ENCODE data around the gene PLEKHM1. TPM values are rescaled to one million over a fixed set of nuclear protein-coding genes. Genes with fewer than 3 reads are reported as not detected.
"Not testable (repeated sequence)": the region's sequence is repeated elsewhere in the genome, so short reads cannot be mapped to it uniquely, and the experiment has no call there.

Gene PLEKHM1
- total and polyA plus RNA-seq, 2 donors = 14.2 to 21.8 TPM

DNA sequence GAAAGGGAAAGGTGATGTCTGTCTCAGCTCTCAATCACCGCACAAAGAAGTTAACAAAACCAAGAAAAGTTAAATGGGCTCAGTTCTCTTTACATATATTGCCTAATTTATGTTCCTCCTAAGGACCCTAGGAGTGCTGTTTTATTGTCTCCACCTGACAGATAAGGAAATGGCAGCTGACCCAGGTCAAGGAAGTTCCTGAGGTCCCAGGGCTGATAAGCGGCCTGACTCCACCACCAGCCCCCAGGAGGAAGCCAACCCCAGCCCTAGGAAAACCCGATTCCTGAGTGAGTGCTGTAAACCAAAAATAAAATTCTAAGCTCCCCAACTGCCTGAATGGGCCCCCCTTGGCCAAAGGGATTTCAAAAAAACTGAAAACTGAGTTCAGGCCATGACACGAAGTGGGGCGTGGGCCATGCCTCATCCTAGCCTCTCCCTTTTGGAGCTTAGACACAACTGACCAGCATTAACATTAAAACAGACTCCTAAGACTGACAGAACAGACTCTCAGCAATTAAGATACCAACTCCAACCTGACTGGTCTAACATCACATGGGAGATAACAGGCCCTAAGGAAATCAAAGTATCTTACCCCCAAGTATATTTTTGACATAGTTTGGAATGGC, 6.8 kb downstream of the PLEKHM1 start:
- H3K4me3 ChIP-seq (ENCODE audit: low read depth, low read length); DNase-seq (ENCODE audit: extremely low spot score); H3K36me3 ChIP-seq (ENCODE audit: insufficient read depth); H3K4me1 ChIP-seq (ENCODE audit: insufficient read depth); H3K27ac ChIP-seq (ENCODE audit: low read depth): not testable (repeated sequence)
- WGBS = 72% methylated on average over 5 of the region's 5 CpGs

DNA sequence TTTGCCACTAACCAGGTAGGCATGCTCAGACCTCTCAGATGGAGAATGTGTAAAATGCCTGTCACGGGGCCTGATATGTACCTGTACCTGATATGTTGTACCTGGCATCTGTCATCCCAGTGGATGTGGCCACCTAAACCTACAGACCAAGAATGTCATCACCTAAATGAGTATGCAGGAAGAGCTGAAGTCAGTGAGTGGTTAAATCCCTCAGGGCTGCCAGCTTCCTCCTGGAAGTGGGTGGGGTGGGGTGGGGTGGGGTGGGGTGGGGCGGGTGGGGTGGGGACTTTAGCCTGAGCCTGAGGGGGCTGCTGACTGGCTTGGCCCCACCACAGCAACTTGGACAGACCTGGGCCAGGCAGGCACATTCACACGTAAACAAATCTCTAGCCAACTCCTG, 7.3 kb downstream of the PLEKHM1 start:
- H3K4me1 ChIP-seq (ENCODE audit: insufficient read depth); H3K4me3 ChIP-seq (ENCODE audit: low read depth, low read length); H3K36me3 ChIP-seq (ENCODE audit: insufficient read depth); DNase-seq (ENCODE audit: extremely low spot score); H3K27ac ChIP-seq (ENCODE audit: low read depth): not testable (repeated sequence)
- WGBS = 76% methylated on average over 3 of the region's 3 CpGs

DNA sequence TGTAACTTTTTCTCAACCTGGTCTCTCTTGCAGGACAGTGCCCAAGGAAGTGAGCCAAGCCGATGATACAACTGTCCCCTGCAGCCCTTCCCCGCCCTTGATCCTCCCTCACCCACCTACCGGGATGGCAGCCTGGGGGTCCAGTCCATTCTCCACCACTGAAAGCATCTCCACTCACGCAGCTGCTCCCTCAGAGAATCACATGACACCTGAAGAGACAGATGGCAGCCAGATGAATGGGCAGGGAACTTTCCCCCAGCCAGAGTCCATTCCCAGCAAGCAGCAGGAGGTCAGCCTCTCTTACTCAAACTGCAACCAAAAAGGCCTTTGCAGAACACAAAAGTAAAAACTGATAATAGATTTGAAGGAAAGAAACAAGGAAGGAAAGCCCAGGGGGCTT, 8.2 kb downstream of the PLEKHM1 start:
- not testable (repeated sequence) for H3K4me3 ChIP-seq (ENCODE audit: low read depth, low read length); H3K36me3 ChIP-seq (ENCODE audit: insufficient read depth); DNase-seq (ENCODE audit: extremely low spot score); H3K27ac ChIP-seq (ENCODE audit: low read depth); H3K4me1 ChIP-seq (ENCODE audit: insufficient read depth)
- 93% methylated on average over 4 of the region's 4 CpGs for WGBS

DNA sequence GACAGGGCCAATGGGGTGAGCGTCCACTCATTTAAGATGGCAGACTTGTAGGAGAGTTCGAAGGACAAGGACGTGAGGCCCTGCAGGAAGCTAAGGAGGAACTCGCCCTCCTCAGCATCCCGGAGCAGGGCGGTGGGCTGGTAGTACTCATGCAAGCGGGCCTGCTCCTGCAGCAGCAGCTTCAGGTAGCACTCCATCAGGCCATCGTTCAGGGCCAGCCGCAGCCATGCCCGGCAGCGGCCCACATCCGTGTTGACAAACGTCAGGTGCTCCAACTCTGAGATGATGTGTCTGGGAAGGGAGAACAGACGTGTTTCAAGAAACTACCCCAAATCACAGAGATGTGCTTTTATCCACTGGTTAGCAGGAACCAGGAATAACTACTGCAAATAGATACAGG, 15.1 kb downstream of the PLEKHM1 start:
- WGBS = 97% methylated on average over 14 of the region's 14 CpGs
- not testable (repeated sequence) for H3K36me3 ChIP-seq (ENCODE audit: insufficient read depth); H3K27ac ChIP-seq (ENCODE audit: low read depth); H3K4me3 ChIP-seq (ENCODE audit: low read depth, low read length); H3K4me1 ChIP-seq (ENCODE audit: insufficient read depth); DNase-seq (ENCODE audit: extremely low spot score)

DNA sequence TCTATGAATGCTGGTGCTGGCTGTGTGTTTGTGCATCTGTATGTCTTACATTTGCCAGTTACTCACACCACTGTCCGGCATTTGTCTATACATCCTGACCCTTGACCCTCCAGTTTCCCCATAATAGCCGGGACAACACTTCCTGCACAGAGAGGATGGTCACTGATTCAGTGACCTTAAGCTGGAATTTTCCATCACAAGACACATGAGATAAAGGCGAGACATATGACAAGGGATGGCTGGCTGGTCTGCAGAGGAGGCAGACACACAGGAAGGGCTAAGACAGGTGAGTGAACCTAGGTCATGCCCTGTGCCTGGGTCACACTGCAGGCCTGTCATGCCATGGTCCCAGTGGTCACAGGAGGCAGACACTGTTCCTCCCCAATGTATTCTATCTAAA, 18.3 kb downstream of the PLEKHM1 start:
- not testable (repeated sequence) for H3K27ac ChIP-seq (ENCODE audit: low read depth); H3K4me1 ChIP-seq (ENCODE audit: insufficient read depth); DNase-seq (ENCODE audit: extremely low spot score); H3K36me3 ChIP-seq (ENCODE audit: insufficient read depth); H3K4me3 ChIP-seq (ENCODE audit: low read depth, low read length)
- 67% methylated on average over 3 of the region's 3 CpGs for WGBS

DNA sequence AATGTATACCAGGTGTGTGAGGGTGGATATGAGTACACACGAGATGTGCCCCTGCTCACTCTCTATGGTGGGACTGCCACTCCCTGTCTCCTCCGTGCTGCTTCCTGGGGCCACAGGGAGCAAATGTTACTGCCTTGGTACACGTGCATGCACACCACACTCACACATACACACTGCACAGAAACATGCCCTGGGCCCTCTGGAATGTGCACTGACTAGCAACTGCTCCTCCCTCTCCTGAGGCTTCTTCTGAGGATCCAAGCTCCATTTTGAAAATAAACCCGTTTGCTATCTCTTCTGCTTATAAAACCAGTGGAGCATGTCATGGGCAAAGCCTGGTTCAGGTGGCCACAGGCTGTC, 21.3 kb downstream of the PLEKHM1 start:
- not testable (repeated sequence) for H3K4me3 ChIP-seq (ENCODE audit: low read depth, low read length); H3K27ac ChIP-seq (ENCODE audit: low read depth); DNase-seq (ENCODE audit: extremely low spot score); H3K4me1 ChIP-seq (ENCODE audit: insufficient read depth); H3K36me3 ChIP-seq (ENCODE audit: insufficient read depth)
- WGBS = 71% methylated on average over 4 of the region's 4 CpGs

DNA sequence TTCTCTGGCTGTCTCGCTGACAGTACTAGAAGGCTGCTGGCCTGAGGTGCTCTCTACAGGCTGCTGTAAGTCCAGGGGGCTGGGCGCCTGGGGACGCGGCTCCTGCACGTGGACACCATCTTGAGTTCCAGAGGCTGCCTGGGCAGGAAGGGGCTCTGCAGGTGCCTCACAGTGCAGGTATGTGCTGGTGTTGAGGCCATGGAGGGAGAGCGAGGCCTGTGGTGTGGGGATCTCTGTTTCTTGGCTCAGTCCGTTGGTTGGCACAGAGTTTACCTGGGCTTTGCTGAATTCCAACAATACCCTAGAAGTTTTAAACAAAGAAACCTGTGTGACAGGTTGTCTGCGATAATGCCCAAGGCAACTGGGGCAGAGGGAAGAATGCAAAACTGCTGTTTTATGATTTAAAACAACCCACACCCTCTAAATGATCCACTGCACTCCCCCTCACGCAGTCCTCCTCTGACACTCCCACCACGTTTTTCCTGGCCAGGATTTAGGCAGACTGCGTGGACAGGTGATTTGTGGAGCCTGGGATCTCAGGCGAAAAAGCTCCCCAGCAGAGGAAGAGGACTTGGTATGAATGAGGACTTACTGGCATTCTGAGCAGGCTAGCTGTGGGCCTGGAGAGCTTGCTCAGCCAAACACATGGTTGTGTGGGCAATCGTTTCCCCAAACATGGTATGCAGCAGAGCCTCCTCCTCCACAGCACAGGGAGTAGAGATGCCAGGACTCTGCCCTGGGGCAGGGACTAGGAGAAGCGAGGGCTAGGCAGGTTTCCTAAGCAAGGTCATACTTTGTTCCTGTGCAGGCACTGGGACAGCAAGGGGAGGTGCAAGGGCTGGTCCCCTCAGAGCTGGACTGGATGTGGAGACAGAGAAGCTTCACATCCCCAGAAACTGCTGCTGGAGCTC, 22.0 kb downstream of the PLEKHM1 start:
- H3K27ac ChIP-seq (ENCODE audit: low read depth) = peak overlapping the region; percentile 23
- not testable (repeated sequence) for H3K4me1 ChIP-seq (ENCODE audit: insufficient read depth); H3K4me3 ChIP-seq (ENCODE audit: low read depth, low read length); DNase-seq (ENCODE audit: extremely low spot score); H3K36me3 ChIP-seq (ENCODE audit: insufficient read depth)
- WGBS = 89% methylated on average over 13 of the region's 14 CpGs

DNA sequence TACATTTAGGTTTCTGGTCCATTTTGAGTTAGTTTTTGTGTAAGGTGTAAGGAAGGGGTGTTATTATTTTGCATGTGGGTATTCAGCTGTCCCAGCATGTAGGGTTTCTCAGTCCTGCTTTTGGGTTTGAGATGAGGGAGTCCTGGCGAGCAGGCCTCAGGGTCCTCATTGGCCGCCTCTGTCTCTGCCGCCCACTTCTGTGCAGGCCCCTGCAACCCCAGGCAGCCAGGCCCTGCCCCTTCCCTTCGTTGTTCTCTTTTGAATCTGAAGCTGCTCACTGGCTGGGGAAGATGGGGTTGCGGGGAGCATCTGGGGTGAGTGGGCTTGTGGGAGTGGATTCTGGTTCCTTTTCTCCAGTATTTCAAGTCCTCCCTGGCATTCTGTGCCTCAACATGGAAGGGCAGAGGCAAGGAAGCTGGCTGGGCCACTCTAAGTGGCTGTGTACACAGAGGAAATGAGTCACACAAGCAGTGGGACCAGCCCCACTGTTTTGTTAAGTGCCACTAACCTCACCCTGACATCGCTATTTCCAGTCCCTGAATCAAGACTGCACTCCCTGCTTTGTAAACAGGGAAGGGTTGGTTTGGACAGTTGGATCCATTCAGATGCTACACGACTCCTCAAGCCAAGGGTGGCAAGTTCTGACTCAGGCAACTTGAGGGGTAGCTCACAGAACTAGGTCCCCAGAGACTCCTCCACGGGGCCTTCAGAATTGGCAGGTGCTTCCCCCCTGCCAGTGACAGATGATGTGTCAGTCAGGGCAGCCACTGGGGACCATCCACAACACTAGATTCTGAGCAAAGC, 28.8 kb downstream of the PLEKHM1 start:
- H3K36me3 ChIP-seq (ENCODE audit: insufficient read depth); H3K4me1 ChIP-seq (ENCODE audit: insufficient read depth); DNase-seq (ENCODE audit: extremely low spot score); H3K4me3 ChIP-seq (ENCODE audit: low read depth, low read length); H3K27ac ChIP-seq (ENCODE audit: low read depth): not testable (repeated sequence)
- 72% methylated on average over 7 of the region's 8 CpGs for WGBS

DNA sequence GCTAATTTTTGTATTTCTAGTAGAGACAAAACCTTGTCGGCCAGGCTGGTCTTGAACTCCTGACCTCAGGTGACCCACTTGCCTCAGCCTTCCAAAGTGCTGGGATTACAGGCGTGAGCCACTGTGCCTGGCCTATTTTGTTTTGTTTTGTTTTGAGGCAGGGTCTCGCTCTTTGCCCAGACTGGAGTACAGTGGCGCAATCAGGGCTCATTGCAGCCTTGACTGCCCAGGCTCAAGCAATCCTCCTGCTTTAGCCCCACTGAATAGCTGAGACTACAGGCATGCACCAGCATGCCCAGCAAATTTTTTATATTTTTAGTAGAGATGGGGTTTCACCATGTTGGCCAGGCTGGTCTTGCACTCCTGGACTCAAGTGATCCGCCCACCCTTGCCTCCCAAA, 30.1 kb downstream of the PLEKHM1 start:
- not testable (repeated sequence) for H3K4me1 ChIP-seq (ENCODE audit: insufficient read depth); H3K4me3 ChIP-seq (ENCODE audit: low read depth, low read length); H3K27ac ChIP-seq (ENCODE audit: low read depth); DNase-seq (ENCODE audit: extremely low spot score); H3K36me3 ChIP-seq (ENCODE audit: insufficient read depth)
- 94% methylated on average over 5 of the region's 5 CpGs for WGBS

DNA sequence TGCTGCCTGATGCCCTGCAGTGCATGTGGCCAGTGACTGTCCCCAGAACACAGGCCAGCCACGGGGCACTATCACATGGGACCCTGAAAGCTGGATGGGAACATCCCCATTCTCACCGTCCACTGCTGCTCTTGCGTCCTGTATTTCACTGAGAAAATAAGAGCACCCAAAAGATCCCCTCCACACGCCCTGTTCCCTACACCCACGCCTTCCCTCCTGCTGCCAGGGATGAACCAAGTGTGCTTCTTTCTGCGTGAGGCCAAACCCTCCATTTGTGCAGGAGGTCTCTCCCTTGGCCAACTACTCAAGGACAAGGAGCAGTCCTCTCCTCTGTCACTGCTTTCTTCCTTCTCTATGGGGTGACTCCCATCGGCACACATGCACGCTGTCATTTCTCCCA, 36.2 kb downstream of the PLEKHM1 start:
- not testable (repeated sequence) for H3K4me1 ChIP-seq (ENCODE audit: insufficient read depth); H3K4me3 ChIP-seq (ENCODE audit: low read depth, low read length); H3K36me3 ChIP-seq (ENCODE audit: insufficient read depth); DNase-seq (ENCODE audit: extremely low spot score); H3K27ac ChIP-seq (ENCODE audit: low read depth)
- 95% methylated on average over 7 of the region's 8 CpGs for WGBS

DNA sequence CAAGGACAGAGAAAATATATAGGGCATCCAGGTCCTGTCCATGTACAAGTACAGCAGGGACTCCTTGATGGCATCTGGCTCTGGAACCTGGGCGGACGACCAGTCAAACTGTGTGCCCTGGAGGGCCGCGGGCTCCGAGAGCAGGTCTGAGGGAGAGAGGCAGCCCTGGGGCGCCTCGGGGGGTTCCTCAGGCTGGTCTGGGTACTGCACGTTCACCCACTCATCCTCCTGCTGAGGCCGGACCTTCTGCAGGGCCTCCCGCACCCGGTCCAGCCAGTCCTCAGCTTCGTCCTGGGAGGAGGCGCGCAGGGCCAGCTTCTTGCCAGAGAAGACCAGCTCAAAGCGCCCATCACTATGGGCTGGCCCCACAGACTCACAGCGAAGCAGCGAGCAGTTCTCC, 36.8 kb downstream of the PLEKHM1 start:
- H3K36me3 ChIP-seq (ENCODE audit: insufficient read depth); H3K27ac ChIP-seq (ENCODE audit: low read depth); H3K4me3 ChIP-seq (ENCODE audit: low read depth, low read length); DNase-seq (ENCODE audit: extremely low spot score); H3K4me1 ChIP-seq (ENCODE audit: insufficient read depth): not testable (repeated sequence)
- 88% methylated on average over 17 of the region's 17 CpGs for WGBS

DNA sequence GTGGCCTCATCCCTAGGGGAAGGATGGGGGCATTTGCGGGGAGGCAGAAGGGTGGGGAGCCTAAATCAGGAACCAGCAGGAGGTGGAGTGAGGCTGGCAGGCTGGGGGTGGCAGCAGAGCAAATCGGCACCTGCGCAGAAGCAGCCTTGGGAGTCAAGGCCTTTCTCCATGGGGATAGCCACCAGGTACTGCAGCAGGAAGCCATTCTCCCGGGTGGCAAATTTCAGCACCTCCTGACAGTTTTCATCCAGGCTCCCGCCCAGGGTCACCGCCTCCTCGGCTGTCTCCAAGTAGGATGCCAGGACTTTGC, 37.3 kb downstream of the PLEKHM1 start:
- not testable (repeated sequence) for DNase-seq (ENCODE audit: extremely low spot score); H3K4me3 ChIP-seq (ENCODE audit: low read depth, low read length); H3K4me1 ChIP-seq (ENCODE audit: insufficient read depth); H3K36me3 ChIP-seq (ENCODE audit: insufficient read depth); H3K27ac ChIP-seq (ENCODE audit: low read depth)
- WGBS = 83% methylated on average over 4 of the region's 7 CpGs

DNA sequence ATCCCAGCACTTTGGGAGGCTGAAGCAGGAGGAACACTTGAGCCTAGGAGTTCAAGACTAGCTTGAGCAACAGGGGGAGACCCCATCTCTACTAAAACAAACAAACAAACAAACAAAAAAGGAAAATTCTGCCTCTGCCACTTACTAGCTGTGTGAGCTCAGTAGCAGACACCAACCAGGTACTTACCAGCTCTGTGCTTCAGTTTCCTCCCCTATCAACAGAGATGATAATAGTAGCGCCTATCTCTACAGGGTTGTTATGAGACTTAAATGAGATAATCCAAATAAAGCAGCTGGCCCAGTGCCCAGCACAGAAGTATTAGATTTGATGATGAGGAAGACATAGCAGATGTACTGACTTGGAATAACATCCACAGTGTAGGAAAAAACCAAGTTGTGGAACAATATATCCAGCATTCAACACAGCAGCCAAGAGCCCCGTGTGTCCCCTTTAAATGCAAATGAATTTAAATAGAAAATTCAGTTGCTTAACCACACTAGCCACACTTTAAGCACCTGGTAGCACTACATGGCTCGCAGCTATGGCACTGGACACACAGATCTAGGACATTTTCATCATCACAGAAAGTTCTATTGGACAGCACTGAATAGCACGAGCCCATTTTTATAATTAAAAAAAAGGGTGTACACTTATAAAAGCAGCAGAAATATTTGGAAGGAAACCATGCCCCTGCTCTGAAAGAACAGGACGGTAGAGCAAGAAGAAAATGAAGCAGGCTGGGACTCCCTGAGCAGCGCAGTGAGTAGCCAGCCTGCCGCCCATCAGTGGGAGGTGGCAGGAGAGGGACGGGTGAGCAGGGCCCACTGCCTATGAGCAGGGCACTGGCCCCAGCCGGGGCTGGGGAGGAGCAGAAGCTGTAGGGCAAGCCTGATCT, 37.9 kb downstream of the PLEKHM1 start:
- not testable (repeated sequence) for DNase-seq (ENCODE audit: extremely low spot score); H3K4me3 ChIP-seq (ENCODE audit: low read depth, low read length); H3K4me1 ChIP-seq (ENCODE audit: insufficient read depth); H3K27ac ChIP-seq (ENCODE audit: low read depth); H3K36me3 ChIP-seq (ENCODE audit: insufficient read depth)
- WGBS = 79% methylated on average over 9 of the region's 9 CpGs

Data from urinary bladder (tissue), 4 donors.